ENCODE data around the gene MEI1. TPM values are rescaled to one million over a fixed set of nuclear protein-coding genes. Genes with fewer than 3 reads are reported as not detected.

MEI1 gene
- total and polyA plus RNA-seq, 2 donors (not counting 1 experiment from before 2014, with no cell fraction given): 50.1 to 64.8 TPM

DNA sequence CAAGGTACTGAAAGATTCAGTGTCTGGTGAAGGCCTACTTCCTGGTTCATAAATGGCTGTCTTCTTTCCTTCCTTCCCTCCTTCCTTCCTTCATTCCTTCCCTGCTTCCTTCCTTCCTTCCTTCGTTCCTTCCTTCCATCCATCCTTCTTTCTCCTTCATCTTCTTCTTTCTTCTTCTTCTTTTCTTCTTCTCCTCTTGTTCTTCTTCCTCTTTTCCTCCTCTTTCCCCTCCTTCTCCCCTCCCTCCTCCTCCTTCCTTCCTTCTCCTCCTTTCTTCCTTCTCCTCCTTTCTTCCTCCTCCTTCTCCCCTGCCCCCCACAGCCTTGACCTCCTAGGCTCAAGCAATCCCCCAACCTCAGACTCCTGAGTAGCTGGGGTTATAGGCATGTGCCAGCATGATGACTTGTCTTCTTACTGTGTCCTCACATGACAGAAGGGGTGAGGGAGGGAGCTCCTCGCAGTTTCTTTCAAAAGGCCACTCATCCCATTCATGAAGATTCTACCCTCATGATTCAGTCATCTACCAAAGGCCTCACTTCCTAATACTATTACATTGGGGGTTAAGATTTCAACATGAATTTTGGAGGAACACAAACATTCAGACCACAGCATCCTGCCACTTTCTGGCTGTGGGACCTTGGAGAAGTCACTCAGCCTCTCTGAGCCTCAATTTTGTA, 78.6 kb downstream of the MEI1 start:
- TF ChIP-seq, protein P1, sequence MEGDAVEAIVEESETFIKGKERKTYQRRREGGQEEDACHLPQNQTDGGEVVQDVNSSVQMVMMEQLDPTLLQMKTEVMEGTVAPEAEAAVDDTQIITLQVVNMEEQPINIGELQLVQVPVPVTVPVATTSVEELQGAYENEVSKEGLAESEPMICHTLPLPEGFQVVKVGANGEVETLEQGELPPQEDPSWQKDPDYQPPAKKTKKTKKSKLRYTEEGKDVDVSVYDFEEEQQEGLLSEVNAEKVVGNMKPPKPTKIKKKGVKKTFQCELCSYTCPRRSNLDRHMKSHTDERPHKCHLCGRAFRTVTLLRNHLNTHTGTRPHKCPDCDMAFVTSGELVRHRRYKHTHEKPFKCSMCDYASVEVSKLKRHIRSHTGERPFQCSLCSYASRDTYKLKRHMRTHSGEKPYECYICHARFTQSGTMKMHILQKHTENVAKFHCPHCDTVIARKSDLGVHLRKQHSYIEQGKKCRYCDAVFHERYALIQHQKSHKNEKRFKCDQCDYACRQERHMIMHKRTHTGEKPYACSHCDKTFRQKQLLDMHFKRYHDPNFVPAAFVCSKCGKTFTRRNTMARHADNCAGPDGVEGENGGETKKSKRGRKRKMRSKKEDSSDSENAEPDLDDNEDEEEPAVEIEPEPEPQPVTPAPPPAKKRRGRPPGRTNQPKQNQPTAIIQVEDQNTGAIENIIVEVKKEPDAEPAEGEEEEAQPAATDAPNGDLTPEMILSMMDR (IDR thresholded peaks at IDR 0.05): peak; percentile 10
- no peak for TF ChIP-seq EZH2 (IDR thresholded peaks at IDR 0.05; ENCODE audit: borderline replicate concordance, insufficient read depth, low read depth, low read length, poor library complexity, severe bottlenecking)
- Histone ChIP-seq H4K20me1 (ENCODE audit: control insufficient read depth, insufficient read depth, low read length, poor library complexity, severe bottlenecking) (no peaks in the 10 kb centered on the region), H2AFZ (ENCODE audit: insufficient read depth, low read depth, low read length, poor library complexity, severe bottlenecking) (no peak overlapping the region), H3K4me2 (replicated peaks; ENCODE audit: low read depth, low read length, poor library complexity, severe bottlenecking) (no peak overlapping the region), H3K9ac (ENCODE audit: low read length) (no peak overlapping the region), H3K9me3 (ENCODE audit: control extremely low read depth in 1 of 3, control insufficient read depth in 2 of 3, insufficient read depth in 1 of 3, low read length in 2 of 3) (no peaks in the 10 kb centered on the region), H3K4me3 (ENCODE audit: control extremely low read depth in 1 of 5, extremely low read depth in 1 of 5, insufficient read depth in 1 of 5, low read depth in 2 of 5, low read length in 4 of 5) (no peak overlapping the region), H3K36me3 (replicated peaks in 1 of 2; ENCODE audit: control extremely low read depth in 1 of 2, control insufficient read depth in 1 of 2, extremely low read depth in 1 of 2, insufficient read depth in 2 of 2, low read length in 1 of 2) (no peaks in the 10 kb centered on the region), H3K79me2 (ENCODE audit: control insufficient read depth, insufficient read depth, low read length) (peaks cover 33% of the 10 kb centered on the region), H3K27me3 (replicated peaks in 1 of 4; ENCODE audit: control extremely low read depth in 1 of 4, control insufficient read depth in 3 of 4, insufficient read depth in 4 of 4, low read length in 3 of 4) (no peaks in the 10 kb centered on the region), H3K27ac (ENCODE audit: low read length in 2 of 2) (no peak overlapping the region), H3K4me1 (ENCODE audit: control insufficient read depth in 2 of 2, insufficient read depth in 2 of 2, low read length in 2 of 2) (peaks cover 25 to 27% of the 10 kb centered on the region in 2 donors)
- POLR2A ChIA-PET: interaction anchor here (0.6 kb wide), 1 partner anchor 20 kb away, joined by 3 read pairs; no protein-coding TSS in a partner anchor
- Mint-ChIP-seq H3K4me1 (peaks cover 31% of the 10 kb centered on the region), H3K4me3 (no peak overlapping the region), H3K27me3 (peaks cover 4% of the 10 kb centered on the region), H3K9me3 (ENCODE audit: insufficient read depth) (no peaks in the 10 kb centered on the region), H3K27ac (peak overlapping the region; percentile 26)
- 92% methylated on average over 1 of the region's 2 CpGs for WGBS (ENCODE audit: insufficient coverage)
- intact Hi-C loops (cut with micrococcal nuclease): no loop called here
- no peak for DNase-seq
- CTCF ChIA-PET: no interaction called here
- no peak for ATAC-seq (ENCODE audit: low read depth)

GRCh38 chr22:41779929-41780505, 80.7 kb downstream of the MEI1 start:
- H3K79me2 ChIP-seq (ENCODE audit: control insufficient read depth, insufficient read depth, low read length): peaks cover 34% of the 10 kb centered on the region
- H3K9ac ChIP-seq (ENCODE audit: low read length): no peak overlapping the region
- ChIA-PET CTCF (interaction anchor here (0.6 to 4.8 kb wide), 8 partner anchors 18 to 665 kb away, joined by 3 to 45 read pairs (median 8); partner anchors contain the start of genes CCDC134, MEI1 and SREBF2), POLR2A (interaction anchor here (0.5 to 4.8 kb wide), 5 partner anchors 19 to 352 kb away, joined by 3 to 68 read pairs (median 3); partner anchors contain the start of genes CCDC134, DESI1 and XRCC6)
- ATAC-seq (ENCODE audit: low read depth): no peak
- Mint-ChIP-seq H3K9me3 (ENCODE audit: insufficient read depth) (no peaks in the 10 kb centered on the region), H3K27ac (peak overlapping the region; percentile 98), H3K27me3 (no peaks in the 10 kb centered on the region), H3K4me1 (peaks cover 37% of the 10 kb centered on the region), H3K4me3 (peak overlapping the region; percentile 67)
- H3K4me3 ChIP-seq (ENCODE audit: control extremely low read depth in 1 of 5, extremely low read depth in 1 of 5, insufficient read depth in 1 of 5, low read depth in 2 of 5, low read length in 4 of 5): no peak overlapping the region
- intact Hi-C loops (cut with micrococcal nuclease): loop anchor here (2.0 to 5.0 kb wide), 2 partner anchors 167 to 292 kb away; partner anchors contain the start of genes CENPM, NAGA and PHETA2
- H3K9me3 ChIP-seq (ENCODE audit: control extremely low read depth in 1 of 3, control insufficient read depth in 2 of 3, insufficient read depth in 1 of 3, low read length in 2 of 3): no peaks in the 10 kb centered on the region
- no peak for TF ChIP-seq EZH2 (IDR thresholded peaks at IDR 0.05; ENCODE audit: borderline replicate concordance, insufficient read depth, low read depth, low read length, poor library complexity, severe bottlenecking)
- TF ChIP-seq, protein P1 (IDR thresholded peaks at IDR 0.05): no peak
- H3K4me1 ChIP-seq (ENCODE audit: control insufficient read depth in 2 of 2, insufficient read depth in 2 of 2, low read length in 2 of 2): peaks cover 26 to 31% of the 10 kb centered on the region in 2 donors
- DNase-seq: no peak
- peaks cover 0 to 4% of the 10 kb centered on the region in 2 experiments for H3K36me3 ChIP-seq (replicated peaks in 1 of 2; ENCODE audit: control extremely low read depth in 1 of 2, control insufficient read depth in 1 of 2, extremely low read depth in 1 of 2, insufficient read depth in 2 of 2, low read length in 1 of 2)
- H3K27ac ChIP-seq (ENCODE audit: low read length in 2 of 2): peak overlapping the region; percentile 90 to 95
- 89% methylated on average over 3 of the region's 3 CpGs for WGBS (ENCODE audit: insufficient coverage)
- H3K4me2 ChIP-seq (replicated peaks; ENCODE audit: low read depth, low read length, poor library complexity, severe bottlenecking): peak overlapping the region; percentile 90
- H2AFZ ChIP-seq (ENCODE audit: insufficient read depth, low read depth, low read length, poor library complexity, severe bottlenecking): peak overlapping the region; percentile 81
- H3K27me3 ChIP-seq (replicated peaks in 1 of 4; ENCODE audit: control extremely low read depth in 1 of 4, control insufficient read depth in 3 of 4, insufficient read depth in 4 of 4, low read length in 3 of 4): no peaks in the 10 kb centered on the region
- H4K20me1 ChIP-seq (ENCODE audit: control insufficient read depth, insufficient read depth, low read length, poor library complexity, severe bottlenecking): no peaks in the 10 kb centered on the region

Data from B cell (primary cell).